D341Med (cell line): ENCODE data around the gene ARL15.
"Not testable (repeated sequence)": the region's sequence is repeated elsewhere in the genome, so short reads cannot be mapped to it uniquely, and the experiment has no call there.

Experiments
- DNase-seq: peaks from one replicate; pipeline ENCODE4 v3.0.0; 2012; ENCODE audit warnings: low spot score

The ARL15 gene

GRCh38 chr5:53890490-53890889, 419.9 kb downstream of the ARL15 start:
- DNase-seq, result no peak

- no peak for DNase-seq
These were observed 425.5 kb downstream of the ARL15 start for GRCh38 chr5:53884844-53885243.

DNA sequence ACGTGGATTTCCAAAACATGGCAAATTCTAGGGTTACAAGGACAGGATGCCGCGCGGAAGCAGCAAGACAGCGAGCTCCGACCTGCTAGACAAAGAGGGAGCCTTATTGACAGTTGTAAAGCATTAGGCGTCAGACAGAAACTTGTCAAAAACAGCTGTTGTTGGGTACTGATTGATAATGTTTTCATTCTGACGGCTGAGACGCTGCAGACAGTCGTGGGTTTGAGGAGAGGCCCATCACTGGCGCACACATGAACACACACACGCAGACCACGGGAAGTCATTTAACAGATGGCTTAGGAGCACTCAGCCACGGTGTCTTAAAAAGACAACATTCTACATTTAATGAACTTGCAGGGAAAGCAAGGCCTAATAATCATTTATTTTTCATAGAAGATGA, 426.0 kb downstream of the ARL15 start:
- DNase-seq, result no peak

DNA sequence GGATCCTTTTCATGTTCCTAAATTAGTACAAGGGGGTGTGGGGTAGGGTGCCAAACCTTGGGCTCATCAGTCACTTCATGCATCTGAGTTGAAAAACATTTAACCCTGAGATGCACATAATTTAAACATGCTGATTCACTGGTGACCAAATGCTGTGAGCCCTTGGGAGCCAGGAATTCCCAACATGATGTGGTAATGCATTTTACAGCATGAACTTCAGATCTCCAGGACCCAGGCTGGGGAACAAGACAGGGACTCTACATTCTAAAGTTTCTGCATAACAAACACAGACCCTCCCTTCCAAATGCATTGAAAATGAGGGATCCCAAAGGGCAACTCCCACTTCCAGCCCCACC, 427.7 kb downstream of the ARL15 start:
- no peak for DNase-seq

GRCh38 chr5:53882006-53882675, 428.2 kb downstream of the ARL15 start:
- no peak for DNase-seq

- DNase-seq, result no peak
These were observed 430.6 kb downstream of the ARL15 start for GRCh38 chr5:53879708-53880323.

DNA sequence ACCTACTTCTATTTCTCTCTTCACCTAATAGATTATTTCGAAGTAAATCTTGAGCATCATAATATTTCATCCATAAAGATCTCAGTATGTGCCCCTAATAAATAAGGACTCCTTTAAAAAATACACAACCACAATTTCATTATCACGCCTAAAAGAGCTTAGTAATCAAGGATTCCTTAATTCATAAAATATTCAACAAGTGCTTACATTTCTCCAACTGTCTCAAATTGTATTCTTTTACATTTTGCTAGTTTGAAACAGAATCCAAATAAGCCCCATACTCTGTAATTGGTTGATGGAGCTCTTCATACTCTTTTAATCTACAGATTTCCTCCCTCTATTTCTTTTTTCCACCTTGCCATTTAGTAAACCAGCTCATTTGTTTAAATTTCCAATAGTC, 432.4 kb downstream of the ARL15 start:
- no peak for DNase-seq

- DNase-seq, result no peak
These were observed 433.1 kb downstream of the ARL15 start for GRCh38 chr5:53877243-53877642.

DNA sequence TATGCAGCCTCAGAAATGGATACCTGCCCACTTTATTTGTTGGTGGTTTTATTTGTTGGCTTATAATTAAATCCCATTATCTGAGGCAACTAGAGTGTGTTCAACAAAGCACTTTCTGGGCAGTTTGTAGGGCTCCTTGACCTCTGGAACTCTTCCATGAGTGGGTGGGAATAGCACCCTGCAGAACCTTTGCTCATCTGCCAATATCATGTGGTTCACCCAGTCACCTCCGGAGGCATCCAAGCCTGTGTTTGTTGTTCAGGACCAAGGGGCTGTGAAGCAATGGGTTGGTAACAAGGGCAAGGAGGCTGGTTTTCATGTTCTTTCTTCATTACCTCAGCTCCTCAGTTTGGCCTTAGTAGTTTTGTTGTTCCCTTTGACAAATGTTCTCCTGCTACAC, 436.0 kb downstream of the ARL15 start:
- peak; percentile 29 for DNase-seq

DNA sequence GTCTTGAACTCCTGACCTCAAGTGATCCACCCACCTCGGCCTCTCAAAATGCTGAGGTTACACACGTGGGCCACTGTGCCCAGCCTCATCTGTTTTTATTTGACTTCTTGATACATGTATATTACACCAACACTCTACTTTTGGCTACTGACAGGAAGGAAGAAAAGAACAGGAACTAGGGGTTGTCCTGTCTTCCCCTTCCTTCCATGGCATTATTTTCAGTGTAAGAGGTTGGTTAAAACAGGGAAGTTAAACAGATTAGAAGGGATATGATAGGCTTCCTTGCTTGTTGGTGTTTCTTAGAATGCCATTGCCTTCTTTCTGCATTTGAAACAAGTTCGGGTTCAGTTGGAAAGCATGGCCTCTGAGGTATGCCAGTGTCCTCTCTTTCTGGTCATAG, 437.1 kb downstream of the ARL15 start:
- DNase-seq, result no peak

DNA sequence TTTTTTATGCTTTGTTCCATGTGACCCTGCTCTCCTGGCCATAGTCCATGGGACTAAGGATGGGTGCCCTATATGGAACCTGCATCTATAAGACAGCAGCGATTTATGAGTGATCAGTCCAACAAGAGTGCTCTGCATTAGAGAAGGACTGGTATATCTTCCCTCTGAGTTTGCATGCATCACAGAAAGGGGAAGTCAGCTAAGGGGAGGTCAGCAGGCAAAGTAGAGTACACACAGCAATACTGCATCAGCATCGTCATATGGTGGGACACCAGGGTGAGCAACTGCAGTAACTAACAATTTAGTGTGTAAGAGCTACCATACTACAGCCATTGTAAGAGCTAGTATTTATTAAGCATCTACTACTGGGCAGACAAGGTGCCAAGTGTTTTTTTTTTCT, 438.6 kb downstream of the ARL15 start:
- no peak for DNase-seq

GRCh38 chr5:53871050-53871449, 439.3 kb downstream of the ARL15 start:
- DNase-seq, result no peak

DNA sequence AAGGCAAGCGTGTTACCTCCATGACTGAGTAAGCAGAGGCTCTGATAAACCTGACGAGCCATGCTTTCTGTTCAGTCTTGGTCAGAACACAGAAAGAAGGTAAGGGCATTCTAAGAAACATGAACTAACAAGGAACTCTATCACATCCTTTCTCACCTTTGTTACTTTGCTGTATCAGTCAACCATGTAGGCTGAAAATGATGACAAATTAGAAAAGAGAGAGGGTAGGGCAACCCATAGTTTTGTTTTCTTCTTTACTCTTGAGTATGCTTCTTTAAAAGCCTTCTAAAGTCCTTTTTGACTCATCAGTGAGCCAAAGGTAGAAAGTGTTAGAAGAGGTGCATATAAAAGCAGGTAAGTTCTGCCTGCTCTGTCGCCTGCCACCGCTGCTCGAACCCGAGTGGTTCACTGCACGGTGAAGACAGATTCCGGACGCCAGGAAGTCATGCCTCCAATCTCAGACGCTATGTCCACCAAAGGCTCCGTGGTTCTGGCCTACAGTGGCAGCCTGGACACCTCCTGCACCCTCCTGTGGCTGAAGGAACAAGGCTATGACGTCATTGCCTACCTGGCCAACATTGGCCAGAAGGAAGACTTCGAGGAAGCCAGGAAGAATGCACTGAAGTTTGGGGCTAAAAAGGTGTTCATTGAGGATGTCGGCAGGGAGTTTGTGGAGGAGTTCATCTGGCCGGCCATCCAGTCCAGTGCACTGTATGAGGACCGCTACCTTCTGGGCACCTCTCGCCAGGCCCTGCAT, 451.5 kb downstream of the ARL15 start:
- no peak for DNase-seq

GRCh38 chr5:53856506-53856905, 453.9 kb downstream of the ARL15 start:
- no peak for DNase-seq

DNA sequence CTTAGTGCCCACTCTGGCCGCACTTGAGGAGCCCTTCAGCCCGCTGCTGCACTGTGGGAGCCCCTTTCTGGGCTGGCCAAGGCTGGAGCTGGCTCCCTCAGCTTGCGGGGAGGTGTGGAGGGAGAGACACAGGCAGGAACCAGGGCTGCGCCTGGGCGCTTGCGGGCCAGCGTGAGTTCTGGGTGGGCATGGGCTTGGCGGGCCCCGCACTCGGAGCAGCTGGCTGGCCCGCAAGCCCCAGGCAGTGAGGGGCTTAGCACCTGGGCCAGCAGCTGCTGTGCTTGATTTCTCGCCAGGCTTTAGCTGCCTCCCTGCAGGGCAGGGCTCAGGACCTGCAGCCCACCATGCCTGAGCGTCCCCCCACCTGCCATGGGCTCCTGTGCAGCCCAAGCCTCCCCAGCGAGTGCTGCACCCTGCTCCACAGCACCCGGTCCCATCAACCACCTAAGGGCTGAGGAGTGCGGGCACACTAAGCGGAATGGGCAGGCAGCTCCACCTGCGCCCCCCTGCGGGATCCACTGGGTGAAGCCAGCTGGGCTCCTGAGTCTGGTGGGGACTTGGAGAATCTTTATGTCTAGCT, 473.4 kb downstream of the ARL15 start:
- DNase-seq, result not testable (repeated sequence)

DNA sequence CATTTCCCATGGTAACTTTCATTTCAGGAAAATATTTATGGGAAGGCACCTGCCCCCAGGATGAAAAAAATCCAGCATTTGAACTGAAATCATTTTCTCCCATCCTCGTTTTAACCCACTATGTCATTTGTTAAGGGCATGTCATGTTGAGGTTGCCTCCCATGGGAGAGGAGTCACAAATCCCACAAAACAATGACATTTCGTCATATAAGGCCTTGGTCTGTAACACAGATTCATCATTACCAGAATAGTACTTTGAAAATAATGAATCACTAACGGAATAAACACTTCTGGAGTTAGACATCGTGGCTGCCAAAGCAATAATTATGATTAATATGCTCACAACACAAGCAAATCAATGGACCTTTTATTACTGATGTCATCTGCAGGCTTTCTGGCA, 475.9 kb downstream of the ARL15 start:
- no peak for DNase-seq
